Jurkat, Clone E6-1 (cell line): ENCODE results near the gene DENND1A.

ENCODE experiments used
- DNase-seq: peaks from one replicate; pipeline ENCODE4 v3.0.0-alpha.2; 2011; ENCODE audit warnings: low read depth, low spot score
- H3K4me3 ChIP-seq: 2 replicates; pipeline ENCODE4 v1.5.1; 2011; ENCODE audit warnings: mild to moderate bottlenecking, low read length, control low read depth, moderate library complexity

The DENND1A gene

DNA sequence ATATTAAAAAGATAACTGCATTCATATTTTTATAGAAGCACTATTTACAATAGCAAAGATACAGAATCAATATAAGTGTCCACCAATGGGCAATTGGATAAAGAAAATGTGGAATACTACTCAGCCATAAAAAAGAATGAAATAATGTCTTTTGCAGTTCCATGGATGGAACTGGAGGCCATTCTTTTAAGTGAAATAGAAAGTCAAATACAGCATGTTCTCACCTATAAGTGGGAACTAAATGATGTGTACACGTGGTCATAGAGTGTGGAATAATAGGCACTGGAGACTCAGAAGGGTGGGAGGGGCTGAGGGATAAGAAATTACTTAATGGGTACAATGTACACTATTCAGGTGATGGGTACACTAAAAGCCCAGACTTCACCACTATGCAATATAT lies 53.2 kb downstream of the DENND1A start:
- H3K4me3 ChIP-seq, result no peak overlapping the region
- DNase-seq, result no peak

DNA sequence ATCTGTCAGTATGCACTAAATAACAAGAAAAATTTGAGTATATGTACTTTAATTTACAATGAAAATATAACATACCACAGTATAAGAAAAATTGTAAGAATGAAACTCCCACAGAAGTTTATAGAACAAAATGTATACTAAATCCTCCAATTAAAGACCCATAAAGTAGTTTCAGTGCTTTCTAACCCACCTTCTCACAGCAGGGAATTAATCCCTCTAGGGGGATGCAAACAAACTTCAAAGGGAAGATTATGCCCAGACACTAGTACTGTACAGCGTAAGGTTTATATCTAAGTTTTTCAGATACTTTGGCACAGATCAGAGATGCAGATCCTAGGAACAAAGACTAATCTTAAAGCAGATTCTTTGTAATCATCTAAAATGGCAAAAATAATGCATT lies 57.2 kb downstream of the DENND1A start:
- no peak overlapping the region for H3K4me3 ChIP-seq
- DNase-seq, result no peak

DNA sequence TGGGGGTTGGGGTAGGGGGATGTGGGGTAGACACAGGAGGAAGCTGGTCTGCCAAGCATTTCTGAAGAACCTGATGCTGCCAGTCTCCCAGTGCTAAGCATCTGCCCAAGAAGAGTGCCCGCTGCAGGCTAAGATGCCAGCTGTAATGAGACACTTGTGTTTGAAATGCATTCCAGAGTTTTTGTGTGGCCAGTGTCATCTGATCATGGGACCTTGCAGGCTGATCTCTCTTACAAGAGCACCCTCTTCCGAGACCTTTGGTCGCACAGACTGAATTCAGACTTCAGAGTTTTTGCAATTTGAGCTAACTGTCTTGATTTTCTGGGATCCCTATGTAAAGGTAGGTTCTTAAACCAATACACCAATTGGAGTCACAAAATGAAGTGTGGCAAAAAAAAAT lies 58.1 kb downstream of the DENND1A start:
- H3K4me3 ChIP-seq, result no peak overlapping the region
- DNase-seq, result no peak

DNA sequence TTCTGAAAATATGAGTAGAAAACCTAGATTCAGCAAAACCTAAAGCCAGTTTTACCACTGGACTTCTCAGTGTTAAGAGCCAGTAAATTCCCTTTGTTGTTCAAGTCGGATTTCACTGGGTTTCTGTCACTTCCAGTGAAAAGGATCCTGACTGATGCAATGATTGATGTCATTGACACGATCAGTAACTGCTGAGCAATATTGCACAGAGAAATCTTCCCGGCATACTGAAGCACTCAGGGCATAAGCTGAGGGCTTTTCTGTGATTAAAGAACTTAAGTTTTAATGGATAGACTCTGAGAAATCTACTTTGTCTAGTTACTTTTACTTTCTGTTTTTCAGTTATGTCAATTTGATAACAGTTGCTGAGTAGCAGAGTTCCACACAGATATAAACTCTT lies 61.9 kb downstream of the DENND1A start:
- DNase-seq, result no peak

DNA sequence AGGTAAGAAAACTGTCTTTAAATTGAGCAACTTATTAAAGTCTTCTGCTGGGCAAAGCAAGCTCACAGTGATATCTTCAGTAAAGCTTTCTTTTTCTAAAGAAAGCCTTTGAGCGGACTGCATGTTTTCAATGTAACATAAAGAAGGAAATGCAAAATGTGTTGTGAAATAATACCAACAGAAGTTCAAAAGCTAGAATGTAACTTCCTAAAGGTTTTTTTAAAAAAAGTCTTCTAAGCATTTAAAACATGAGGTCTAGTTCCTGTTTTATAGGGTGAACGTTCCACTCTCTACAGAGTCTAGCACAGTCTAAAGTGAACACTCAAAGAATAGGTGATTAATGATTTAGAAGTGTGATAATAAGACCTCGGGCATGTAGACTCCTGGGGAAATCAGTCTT lies 62.9 kb downstream of the DENND1A start:
- DNase-seq, result peak; percentile 20
- H3K4me3 ChIP-seq, result no peak overlapping the region

More for the DNA sequence above, 61.9 kb downstream of the DENND1A start:
- no peak overlapping the region for H3K4me3 ChIP-seq

DNA sequence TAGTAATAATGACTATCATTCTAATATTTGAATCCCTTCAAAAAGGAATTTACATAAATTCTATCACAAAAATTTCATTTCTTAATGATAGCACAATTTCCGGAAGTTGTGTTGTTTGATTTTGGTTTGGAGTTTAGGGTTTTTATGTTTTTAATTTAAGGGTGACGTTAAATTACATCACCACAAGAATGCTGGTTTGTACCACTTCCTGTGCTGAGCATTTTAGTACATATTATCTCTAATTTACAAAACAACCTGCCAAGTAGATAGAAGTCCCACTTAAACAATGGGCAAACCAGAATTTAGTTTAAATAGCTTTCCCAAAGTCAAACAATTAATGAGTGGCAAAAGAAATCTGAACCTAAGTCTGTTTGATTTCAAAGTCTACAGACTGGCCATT lies 63.4 kb downstream of the DENND1A start:
- DNase-seq, result peak; percentile 73
- H3K4me3 ChIP-seq, result no peak overlapping the region

GRCh38 chr9:123865226-123866000 lies 64.5 kb downstream of the DENND1A start:
- DNase-seq, result no peak
- H3K4me3 ChIP-seq, result no peak overlapping the region

DNA sequence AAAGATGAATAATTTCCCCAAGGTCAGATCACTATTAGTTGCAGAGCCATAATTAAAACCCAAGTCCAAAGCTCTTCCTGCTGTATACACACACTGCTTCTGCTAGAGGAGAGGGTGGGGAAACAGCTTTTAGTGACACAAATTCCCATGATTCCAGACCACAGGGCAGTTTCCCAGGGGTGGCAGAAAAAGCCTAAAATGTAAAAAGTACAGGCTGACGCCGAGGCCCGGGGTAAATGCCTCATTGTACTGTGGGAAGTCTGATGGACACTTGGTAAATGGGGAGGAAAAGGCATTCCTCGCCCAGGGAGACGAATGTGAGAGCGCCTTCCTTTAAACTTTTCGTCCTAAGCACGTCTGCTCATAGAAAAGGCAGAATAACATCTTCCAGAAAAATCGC lies 65.7 kb downstream of the DENND1A start:
- H3K4me3 ChIP-seq, result no peak overlapping the region
- no peak for DNase-seq

DNA sequence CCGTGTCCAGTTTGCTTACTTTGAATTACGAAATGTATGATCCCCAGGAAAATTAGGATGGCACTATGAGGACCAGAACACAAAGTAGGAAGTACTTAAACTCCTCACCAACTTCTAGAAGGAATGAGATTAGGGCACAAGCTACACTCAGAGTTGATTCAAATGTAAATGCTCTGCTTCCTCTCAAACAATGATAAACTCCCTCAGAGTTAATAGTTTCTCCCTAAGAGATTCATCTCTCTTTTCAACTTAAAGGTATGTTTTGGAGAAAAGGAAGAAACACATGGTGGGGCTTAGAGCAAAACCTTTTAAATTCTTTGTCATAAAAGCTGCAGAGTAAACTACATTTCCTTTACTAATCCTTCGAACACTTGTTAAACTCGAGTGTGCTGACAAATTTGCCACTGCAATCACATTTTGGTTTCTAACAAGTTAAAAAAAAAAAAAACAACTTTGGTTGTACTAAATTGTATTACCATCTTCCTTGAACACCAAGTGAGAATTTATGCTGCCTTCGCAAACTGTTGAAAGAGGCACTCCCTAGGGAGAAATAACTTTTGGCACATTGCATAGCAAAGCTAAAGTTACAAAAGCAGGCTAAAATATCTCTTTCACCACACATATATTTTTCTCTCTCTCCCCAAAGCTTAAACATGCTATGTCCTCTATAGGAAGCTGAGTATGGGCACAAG lies 66.6 kb downstream of the DENND1A start:
- H3K4me3 ChIP-seq, result no peak overlapping the region
- DNase-seq, result no peak

GRCh38 chr9:123861756-123862120 lies 68.2 kb downstream of the DENND1A start:
- DNase-seq, result no peak
- no peak overlapping the region for H3K4me3 ChIP-seq

DNA sequence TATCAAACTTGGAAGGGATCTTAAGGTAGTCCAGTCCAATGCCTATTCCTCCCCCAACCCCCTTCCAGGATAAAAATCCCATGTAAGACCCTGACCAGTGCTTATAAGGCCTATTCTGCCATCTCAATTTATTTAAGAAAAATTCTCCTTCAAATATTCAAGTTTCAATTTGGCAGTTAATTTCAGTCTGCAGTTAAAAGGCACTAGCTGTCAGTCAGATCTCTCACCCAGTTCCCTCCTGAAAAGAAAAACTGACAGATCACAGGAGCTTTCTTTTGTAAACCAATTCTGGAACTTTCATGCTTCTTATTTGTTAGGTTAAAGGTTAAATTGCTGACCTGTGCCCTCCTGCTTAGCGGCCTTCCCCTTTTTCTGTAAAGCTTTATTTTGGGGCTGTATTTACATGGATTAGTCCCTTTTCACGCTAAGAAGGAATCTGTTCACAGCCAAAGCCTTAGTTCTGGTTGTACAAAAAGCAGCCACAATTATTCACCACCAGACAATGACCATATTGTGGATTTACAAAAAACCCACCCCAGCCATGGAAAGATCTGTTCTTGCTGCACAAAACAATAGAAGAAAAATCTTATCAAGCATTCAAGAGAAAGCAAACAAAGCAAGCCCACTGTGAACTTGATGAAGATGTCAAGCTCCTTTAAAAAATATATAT lies 68.7 kb downstream of the DENND1A start:
- DNase-seq, result no peak
- H3K4me3 ChIP-seq, result no peak overlapping the region

- no peak for DNase-seq
- no peak overlapping the region for H3K4me3 ChIP-seq
Measured at GRCh38 chr9:123860603-123861002, 69.3 kb downstream of the DENND1A start.

DNA sequence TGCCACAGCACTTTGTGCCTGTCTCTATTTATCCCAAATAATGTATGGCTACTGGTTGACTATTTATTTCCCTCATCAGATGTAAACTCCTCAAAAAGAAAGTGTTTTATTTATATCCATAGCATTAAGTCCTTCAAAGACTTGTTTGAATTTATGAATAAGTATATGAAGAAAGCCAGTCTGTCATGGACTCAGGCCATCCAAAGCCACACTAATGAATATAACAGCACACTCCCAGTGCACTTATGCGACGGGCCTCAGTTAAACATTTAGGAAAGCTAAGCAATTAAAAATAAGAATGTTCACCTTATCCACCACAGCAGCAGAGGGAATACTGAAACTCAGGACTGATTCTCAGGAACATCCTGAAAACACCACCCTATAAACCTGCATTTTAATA lies 77.5 kb downstream of the DENND1A start:
- no peak for DNase-seq
- no peak overlapping the region for H3K4me3 ChIP-seq

- DNase-seq, result no peak
- H3K4me3 ChIP-seq, result no peak overlapping the region
Measured at GRCh38 chr9:123851851-123852250, 78.1 kb downstream of the DENND1A start.

DNA sequence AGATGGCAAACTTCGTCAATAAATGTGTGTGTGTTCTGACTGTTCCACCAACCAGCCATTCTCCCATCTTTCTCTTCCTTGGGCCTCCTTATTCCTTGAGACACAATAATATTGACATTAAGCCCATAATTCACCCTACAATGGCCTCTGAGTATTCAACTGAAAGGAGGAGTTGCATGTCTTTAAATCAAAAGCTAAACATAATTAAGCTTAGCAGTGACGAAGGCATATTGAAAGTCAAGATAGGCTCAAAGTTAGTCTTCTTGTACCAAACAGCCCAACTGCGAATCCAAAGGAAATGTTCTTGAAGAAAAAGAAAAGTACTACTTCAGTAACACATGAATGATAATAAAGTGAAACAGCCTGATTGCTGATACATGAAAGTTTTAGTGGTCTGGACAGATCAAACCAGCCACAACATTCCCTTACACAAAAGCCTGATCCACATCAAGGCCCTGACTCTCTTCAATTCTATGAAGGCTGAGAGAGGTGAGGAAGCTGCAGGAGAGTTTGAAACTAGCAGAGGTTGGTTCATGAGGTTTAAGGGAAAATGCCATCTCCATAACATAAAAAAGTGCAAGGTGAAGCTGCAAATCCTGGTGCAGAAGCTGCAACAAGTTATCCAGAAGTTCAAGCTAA lies 81.4 kb downstream of the DENND1A start:
- H3K4me3 ChIP-seq, result no peak overlapping the region
- DNase-seq, result peak; percentile 71

- DNase-seq, result no peak
- no peak overlapping the region for H3K4me3 ChIP-seq
Measured at GRCh38 chr9:123846966-123847365, 83.0 kb downstream of the DENND1A start.

GRCh38 chr9:123843703-123844102 lies 86.2 kb downstream of the DENND1A start:
- DNase-seq, result no peak
- H3K4me3 ChIP-seq, result no peak overlapping the region

GRCh38 chr9:123835821-123836220 lies 94.1 kb downstream of the DENND1A start:
- DNase-seq, result no peak
- H3K4me3 ChIP-seq, result no peak overlapping the region

DNA sequence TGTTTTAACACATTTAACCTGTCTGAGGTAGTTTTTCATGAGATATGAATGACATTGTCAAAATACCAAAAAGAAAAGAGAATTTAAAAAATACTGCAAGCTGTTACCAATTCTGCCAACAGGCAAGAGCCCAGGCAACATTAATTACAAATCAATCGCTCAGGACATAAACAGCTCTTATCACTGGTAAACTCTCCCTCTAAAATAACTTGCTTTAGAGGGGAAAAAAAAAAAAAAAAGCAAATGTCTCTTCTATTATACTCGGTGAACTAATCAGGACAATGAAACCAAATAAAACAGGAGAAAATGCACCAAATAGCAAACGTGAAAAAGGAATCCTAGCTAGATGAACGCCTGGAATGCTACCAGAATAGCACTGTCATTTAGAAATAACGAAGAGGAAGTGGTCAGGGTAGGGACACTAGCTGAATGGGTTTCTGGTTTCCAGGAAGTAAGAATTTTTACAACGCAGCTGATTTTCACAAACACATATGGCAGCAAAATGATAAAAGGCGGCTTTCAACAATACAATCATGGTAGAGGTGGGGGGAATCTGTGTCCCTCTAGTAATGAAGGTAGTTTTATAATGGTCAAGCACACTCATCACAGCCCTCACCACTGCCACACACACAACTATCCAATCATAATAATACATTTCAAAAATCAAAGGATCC lies 94.9 kb downstream of the DENND1A start:
- peak; percentile 14 for DNase-seq
- H3K4me3 ChIP-seq, result no peak overlapping the region
